ENCODE results near the gene KCNG1. TPM values are rescaled to one million over a fixed set of nuclear protein-coding genes. Genes with fewer than 3 reads are reported as not detected.

The KCNG1 gene
- total and polyA plus RNA-seq, 8 donors = 0.98 to 4.0 (median 2.1) TPM

- Histone ChIP-seq H3K4me1 (no peaks in the 10 kb centered on the region), H3K9me3 (no peaks in the 10 kb centered on the region), H3K4me3 (no peak overlapping the region), H3K27ac (no peak overlapping the region), H3K36me3 (no peaks in the 10 kb centered on the region), H3K27me3 (no peaks in the 10 kb centered on the region)
- ATAC-seq = no peak
- DNase-seq = no peak
- no peak for FAIRE-seq
- WGBS, 2 donors = 80 to 88% methylated on average over 5 of the region's 5 CpGs
- intact Hi-C loops (cut with DNase I) = no loop called here
- no peak for TF ChIP-seq CTCF (IDR thresholded peaks at IDR 0.05)
These were observed 20.9 kb upstream of the KCNG1 start for GRCh38 chr20:51043811-51044210.

- no peak for DNase-seq
- no peaks in the 10 kb centered on the region for H3K36me3 ChIP-seq
- no peaks in the 10 kb centered on the region for H3K27me3 ChIP-seq
- H3K4me3 ChIP-seq = no peak overlapping the region
- no peak for TF ChIP-seq CTCF (IDR thresholded peaks at IDR 0.05)
- ATAC-seq = no peak
- H3K9me3 ChIP-seq = no peaks in the 10 kb centered on the region
- H3K4me1 ChIP-seq = no peaks in the 10 kb centered on the region
- FAIRE-seq = no peak
- WGBS, 2 donors = 54 to 77% methylated on average over 7 of the region's 7 CpGs
- intact Hi-C loops (cut with DNase I) = no loop called here
- no peak overlapping the region for H3K27ac ChIP-seq
These were observed 19.8 kb upstream of the KCNG1 start for GRCh38 chr20:51042657-51043247.

- Histone ChIP-seq H3K4me3 (no peak overlapping the region), H3K4me1 (no peaks in the 10 kb centered on the region), H3K27me3 (no peaks in the 10 kb centered on the region), H3K27ac (no peak overlapping the region), H3K36me3 (no peaks in the 10 kb centered on the region), H3K9me3 (no peaks in the 10 kb centered on the region)
- FAIRE-seq (no peak), DNase-seq (no peak), ATAC-seq (no peak)
- 34 to 40% methylated on average over 6 of the region's 6 CpGs for WGBS, 2 donors
- no peak for TF ChIP-seq CTCF (IDR thresholded peaks at IDR 0.05)
- intact Hi-C loops (cut with DNase I) = no loop called here
These were observed 19.2 kb upstream of the KCNG1 start for GRCh38 chr20:51042064-51042463.

- no peak for DNase-seq
- TF ChIP-seq CTCF (IDR thresholded peaks at IDR 0.05) = no peak
- ATAC-seq = no peak
- Histone ChIP-seq H3K36me3 (no peaks in the 10 kb centered on the region), H3K9me3 (no peaks in the 10 kb centered on the region), H3K27ac (no peak overlapping the region), H3K4me3 (no peak overlapping the region), H3K4me1 (no peaks in the 10 kb centered on the region), H3K27me3 (no peaks in the 10 kb centered on the region)
- WGBS, 2 donors = 75 to 78% methylated on average over 14 of the region's 14 CpGs
- FAIRE-seq = no peak
- intact Hi-C loops (cut with DNase I) = no loop called here
These were observed 14.7 kb upstream of the KCNG1 start for GRCh38 chr20:51037532-51038115.

GRCh38 chr20:51036827-51037531, 14.1 kb upstream of the KCNG1 start:
- Histone ChIP-seq H3K27ac (no peak overlapping the region), H3K36me3 (no peaks in the 10 kb centered on the region), H3K4me3 (no peak overlapping the region), H3K27me3 (no peaks in the 10 kb centered on the region), H3K9me3 (no peaks in the 10 kb centered on the region), H3K4me1 (no peaks in the 10 kb centered on the region)
- intact Hi-C loops (cut with DNase I) = no loop called here
- DNase-seq (no peak), ATAC-seq (no peak), FAIRE-seq (no peak)
- WGBS, 2 donors = 68 to 73% methylated on average over 7 of the region's 7 CpGs
- TF ChIP-seq CTCF (IDR thresholded peaks at IDR 0.05) = no peak

Measured in pancreas (tissue), 10 donors.